WERI-Rb-1 (cell line): ENCODE results near the gene C19orf85.
A peak's percentile ranks its signal among the peaks of the same experiment; 100 is the strongest.

Source experiments
- DNase-seq: peaks from one replicate; pipeline ENCODE4 v3.0.0-alpha.2; 2020
- H3K27ac ChIP-seq: fragments of 250-450 bp; sonication (Bioruptor Pico); 2 replicates; pipeline ENCODE4 v1.5.1; 2020; ENCODE audit warnings: mild to moderate bottlenecking, moderate library complexity
- H3K27me3 ChIP-seq: fragments of 250-450 bp; sonication (Bioruptor Pico); 2 replicates; pipeline ENCODE4 v1.5.1; 2021; ENCODE audit warnings: mild to moderate bottlenecking, low read depth, moderate library complexity; ENCODE audit not compliant: insufficient read depth, severe bottlenecking
- H3K36me3 ChIP-seq: fragments of 250-450 bp; sonication (Bioruptor Pico); 2 replicates; pipeline ENCODE4 v1.5.1; 2020; ENCODE audit warnings: mild to moderate bottlenecking, moderate library complexity
- H3K4me3 ChIP-seq: 2 replicates; pipeline ENCODE4 v1.5.1; 2011; ENCODE audit warnings: low read depth, mild to moderate bottlenecking, control low read depth, low read length
- H3K9me3 ChIP-seq: fragments of 250-450 bp; sonication (Bioruptor Pico); 2 replicates; pipeline ENCODE4 v1.5.1; 2021; ENCODE audit warnings: mild to moderate bottlenecking, moderate library complexity; ENCODE audit not compliant: severe bottlenecking
- CTCF ChIP-seq: IDR thresholded peaks from 2 replicates; pipeline ENCODE4 v1.5.1; 2011; ENCODE audit warnings: low read depth, mild to moderate bottlenecking, control low read depth, inconsistent platforms, low read length

Gene C19orf85

GRCh38 chr19:55419624-55420236 lies 44.8 kb downstream of the C19orf85 start:
- H3K27me3 ChIP-seq = no peaks in the 10 kb centered on the region
- no peak for DNase-seq
- no peaks in the 10 kb centered on the region for H3K36me3 ChIP-seq
- TF ChIP-seq CTCF = no peak
- no peak overlapping the region for H3K27ac ChIP-seq
- H3K4me3 ChIP-seq = no peak overlapping the region
- no peaks in the 10 kb centered on the region for H3K9me3 ChIP-seq

DNA sequence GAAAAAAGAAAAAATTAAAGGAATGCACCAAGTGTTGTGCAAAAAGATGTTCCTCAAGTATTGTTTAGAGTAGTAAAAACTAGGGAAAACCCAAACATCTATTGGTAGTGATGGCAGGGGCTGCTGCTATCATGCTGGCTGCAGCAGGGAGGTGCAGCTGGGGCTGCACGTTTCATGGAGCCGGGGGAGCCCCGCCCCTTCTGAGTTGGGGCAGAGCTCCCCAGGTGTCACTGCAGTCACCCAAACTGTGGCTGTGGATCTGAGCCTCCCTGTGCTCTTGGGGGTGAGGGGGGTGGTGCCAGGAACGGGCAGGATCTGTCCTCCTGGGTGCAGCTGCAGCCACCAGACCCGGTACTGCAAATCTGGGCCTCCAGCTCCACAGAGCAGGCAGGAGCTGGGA lies 45.4 kb downstream of the C19orf85 start:
- no peak for DNase-seq
- H3K27me3 ChIP-seq = no peaks in the 10 kb centered on the region
- no peaks in the 10 kb centered on the region for H3K36me3 ChIP-seq
- no peak for TF ChIP-seq CTCF
- H3K9me3 ChIP-seq = no peaks in the 10 kb centered on the region
- no peak overlapping the region for H3K27ac ChIP-seq
- H3K4me3 ChIP-seq = no peak overlapping the region

DNA sequence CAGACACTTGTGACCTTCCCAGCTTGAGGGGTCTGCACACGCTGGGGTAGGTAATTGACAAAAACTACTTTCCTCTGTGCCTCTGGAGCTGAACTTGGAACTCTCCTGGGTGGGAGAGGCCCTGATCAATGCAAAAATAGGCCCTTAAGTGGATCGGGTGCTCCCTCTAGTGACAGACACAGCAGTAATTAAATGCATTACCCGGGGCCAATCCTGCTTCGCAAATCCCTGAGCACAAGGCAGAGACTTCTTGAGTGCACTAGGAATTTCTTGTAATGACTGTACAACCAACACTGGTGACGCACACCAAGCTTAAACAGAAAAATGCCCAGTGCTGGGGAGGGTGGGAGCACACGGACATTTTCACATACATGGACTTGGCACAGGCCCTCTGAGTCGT lies 46.4 kb downstream of the C19orf85 start:
- H3K4me3 ChIP-seq = no peak overlapping the region
- H3K27ac ChIP-seq = no peak overlapping the region
- H3K27me3 ChIP-seq = no peaks in the 10 kb centered on the region
- H3K9me3 ChIP-seq = no peaks in the 10 kb centered on the region
- DNase-seq = peak; percentile 75
- H3K36me3 ChIP-seq = no peaks in the 10 kb centered on the region
- TF ChIP-seq CTCF = peak; percentile 53
